GM19397 (cell line): ENCODE measurements around the gene PDE4A.
"Not testable (repeated sequence)": the region's sequence is repeated elsewhere in the genome, so short reads cannot be mapped to it uniquely, and the experiment has no call there.

ENCODE experiments used
- ATAC-seq: cut with Tn5 transposase; IDR thresholded peaks from one replicate; pipeline ENCODE4 v1.9.1; 2021; ENCODE audit warnings: mild to moderate bottlenecking, moderate library complexity; ENCODE audit not compliant: unreplicated experiment

PDE4A gene

DNA sequence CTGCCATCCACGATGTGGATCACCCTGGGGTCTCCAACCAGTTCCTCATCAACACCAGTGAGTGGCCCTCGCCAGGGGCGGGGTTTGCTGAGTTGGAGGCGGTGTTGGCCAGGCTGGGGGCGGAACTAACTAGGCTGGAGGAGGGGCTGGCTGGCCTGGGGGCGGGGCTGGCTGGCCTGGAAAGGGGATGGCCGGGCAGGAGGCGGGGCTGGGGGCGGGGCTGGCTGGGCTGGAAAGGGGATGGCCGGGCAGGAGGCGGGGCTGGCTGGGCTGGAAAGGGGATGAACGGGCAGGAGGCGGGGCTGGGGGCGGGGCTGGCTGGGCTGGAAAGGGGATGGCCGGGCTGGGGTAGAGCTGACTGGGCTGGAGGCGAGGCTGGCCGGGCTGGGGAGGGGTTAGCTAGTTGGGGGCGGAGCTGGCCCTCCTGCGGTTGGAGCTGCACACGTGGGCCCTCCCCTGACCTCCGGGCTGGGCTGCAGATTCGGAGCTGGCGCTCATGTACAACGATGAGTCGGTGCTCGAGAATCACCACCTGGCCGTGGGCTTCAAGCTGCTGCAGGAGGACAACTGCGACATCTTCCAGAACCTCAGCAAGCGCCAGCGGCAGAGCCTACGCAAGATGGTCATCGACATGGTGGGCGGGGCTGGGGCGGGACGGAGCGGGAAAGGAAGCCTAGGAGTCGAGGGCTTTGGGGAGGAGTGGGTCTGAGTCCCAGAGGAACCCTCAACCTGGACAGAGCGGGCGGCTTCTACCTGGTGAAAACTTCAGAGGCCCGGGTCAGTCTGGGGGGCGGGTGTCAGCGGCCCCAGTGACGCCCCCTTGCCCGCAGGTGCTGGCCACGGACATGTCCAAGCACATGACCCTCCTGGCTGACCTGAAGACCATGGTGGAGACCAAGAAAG lies 41.0 kb downstream of the PDE4A start:
- ATAC-seq, result peak; percentile 64

DNA sequence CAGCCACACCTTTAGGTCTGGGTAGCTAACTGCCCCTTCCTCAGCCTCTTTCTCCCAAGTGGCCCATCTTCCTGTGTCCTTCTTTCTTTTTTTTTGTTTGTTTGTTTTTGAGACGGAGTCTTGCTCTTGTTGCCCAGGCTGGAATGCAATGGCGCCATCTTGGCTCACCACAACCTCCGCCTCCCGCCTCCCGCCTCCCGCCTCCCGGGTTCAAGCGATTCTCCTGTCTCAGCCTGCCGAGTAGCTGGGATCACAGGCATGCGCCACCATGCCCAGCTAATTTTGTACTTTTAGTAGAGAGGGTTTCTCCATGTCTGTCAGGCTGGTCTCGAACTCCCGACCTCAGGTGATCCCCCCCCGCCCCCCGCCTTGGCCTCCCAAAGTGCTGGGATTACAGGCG lies 41.7 kb downstream of the PDE4A start:
- not testable (repeated sequence) for ATAC-seq

DNA sequence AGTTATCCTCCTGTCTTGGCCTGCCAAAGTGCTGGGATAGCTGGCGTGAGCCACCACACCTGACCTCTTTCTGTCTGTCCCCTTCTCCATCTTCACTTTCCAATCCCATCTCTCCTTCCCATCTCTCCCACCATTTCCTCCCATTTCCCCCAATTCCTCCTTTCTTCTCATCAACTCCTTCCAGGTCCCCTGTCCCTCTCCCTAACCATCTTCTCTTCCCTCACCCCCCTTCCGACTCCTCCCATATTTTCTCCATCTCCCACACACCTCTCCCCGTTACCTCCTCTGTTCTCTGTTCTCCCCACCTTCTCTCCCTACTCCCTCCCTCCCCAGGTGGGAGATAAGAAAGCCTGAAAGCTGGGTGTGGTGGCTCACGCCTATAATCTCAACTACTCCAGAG lies 42.2 kb downstream of the PDE4A start:
- no peak for ATAC-seq

DNA sequence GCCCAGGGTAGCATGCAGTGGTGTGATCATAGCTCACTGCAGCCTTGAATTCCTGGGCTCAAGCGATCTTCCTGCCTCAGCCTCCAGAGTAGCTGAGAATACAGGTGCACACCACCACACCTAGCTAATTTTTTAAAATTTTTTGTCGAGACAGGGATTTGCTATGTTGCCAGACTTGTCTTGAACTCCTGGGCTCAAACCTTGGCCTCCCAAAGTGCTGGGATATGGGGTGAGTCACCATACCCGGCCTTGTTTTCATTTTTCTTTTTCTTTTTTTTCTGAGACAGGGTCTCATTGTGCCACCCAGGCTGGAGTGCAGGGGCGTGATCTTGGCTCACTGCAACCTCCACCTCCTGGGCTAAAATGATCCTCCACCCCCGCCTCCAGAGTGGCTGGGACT lies 44.1 kb downstream of the PDE4A start:
- no peak for ATAC-seq

DNA sequence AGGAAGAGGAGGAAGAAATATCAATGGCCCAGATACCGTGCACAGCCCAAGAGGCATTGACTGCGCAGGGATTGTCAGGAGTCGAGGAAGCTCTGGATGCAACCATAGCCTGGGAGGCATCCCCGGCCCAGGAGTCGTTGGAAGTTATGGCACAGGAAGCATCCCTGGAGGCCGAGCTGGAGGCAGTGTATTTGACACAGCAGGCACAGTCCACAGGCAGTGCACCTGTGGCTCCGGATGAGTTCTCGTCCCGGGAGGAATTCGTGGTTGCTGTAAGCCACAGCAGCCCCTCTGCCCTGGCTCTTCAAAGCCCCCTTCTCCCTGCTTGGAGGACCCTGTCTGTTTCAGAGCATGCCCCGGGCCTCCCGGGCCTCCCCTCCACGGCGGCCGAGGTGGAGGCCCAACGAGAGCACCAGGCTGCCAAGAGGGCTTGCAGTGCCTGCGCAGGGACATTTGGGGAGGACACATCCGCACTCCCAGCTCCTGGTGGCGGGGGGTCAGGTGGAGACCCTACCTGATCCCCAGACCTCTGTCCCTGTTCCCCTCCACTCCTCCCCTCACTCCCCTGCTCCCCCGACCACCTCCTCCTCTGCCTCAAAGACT lies 46.9 kb downstream of the PDE4A start:
- no peak for ATAC-seq

DNA sequence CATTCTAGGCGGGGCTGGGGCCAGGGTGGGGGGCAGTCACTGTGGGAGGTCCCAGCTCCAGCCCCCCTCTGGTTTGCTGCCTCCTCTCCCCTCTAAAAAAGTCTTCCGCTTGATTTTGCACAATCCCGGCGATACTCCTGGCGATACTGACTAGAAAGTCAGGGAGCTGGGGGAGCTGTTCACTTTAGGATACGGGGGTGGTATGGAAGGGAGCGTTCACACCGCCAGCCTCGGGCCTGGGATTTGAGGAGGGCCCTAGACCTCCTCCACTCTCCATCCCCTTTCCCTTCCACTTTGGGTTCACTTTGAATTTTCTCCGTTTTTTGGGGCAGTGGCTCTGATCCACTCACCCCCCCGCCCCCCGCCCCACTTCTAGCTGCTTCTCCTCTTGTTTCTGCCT lies 47.8 kb downstream of the PDE4A start:
- ATAC-seq, result no peak

DNA sequence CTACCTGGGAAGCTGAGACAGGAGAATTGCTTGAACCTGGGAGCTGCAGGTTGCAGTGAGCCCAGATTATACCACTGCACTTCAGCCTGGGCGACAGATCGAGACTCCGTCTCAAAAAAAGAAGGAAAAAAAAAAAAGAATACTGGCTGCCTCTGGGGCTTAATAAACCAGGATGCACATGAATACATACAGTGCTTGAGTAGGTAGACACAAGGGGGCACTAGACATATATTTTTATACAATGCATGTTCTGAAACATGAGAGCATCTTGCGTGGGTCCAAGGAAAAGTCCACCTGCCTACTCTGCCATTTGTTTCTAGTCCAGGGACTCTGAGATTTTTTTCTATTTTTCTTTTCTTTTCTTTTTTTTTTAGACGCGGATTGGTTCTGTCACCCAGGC lies 51.6 kb downstream of the PDE4A start:
- no peak for ATAC-seq

DNA sequence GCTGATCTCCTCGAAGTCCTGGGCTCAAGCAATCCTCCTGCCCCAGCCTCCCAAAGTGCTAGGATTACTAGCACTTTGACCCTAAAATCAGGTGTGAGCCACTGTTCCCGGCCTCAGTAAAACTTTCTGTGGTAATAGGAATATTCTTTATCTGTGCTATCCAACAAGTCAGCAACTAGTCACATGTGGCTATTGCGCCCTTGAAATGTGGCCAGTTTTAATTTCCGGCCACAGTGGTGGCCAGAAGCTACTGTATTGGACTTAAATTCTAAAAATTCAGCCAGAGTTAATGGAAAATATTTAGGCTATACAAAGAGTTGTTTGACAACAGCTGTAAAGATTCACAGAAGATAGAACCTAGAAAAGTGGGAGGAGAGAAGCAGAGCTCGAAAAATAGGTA lies 52.9 kb downstream of the PDE4A start:
- no peak for ATAC-seq

DNA sequence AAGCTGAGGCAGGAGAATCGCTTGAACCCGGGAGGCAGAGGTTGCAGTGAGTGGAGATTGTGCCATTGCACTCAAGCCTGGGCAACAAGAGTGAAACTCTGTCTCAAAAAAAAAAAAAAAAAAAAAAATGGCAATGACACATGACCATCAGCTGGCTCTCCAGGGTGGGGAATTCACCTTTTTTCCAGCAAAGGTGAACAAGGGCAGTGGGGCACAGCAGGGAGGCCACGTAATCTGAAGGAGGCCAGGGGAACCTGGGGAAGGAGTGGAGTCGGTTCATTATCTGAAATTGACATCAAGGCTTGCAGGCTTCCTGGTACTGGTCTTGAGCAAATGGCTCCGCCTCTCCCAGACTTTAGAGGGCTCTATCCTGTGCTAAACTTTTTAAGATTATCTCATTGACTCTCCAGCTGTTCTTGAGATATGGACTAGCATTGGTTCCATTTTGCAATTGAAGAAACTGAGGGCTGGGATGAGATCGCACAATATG lies 54.7 kb downstream of the PDE4A start:
- ATAC-seq, result no peak

DNA sequence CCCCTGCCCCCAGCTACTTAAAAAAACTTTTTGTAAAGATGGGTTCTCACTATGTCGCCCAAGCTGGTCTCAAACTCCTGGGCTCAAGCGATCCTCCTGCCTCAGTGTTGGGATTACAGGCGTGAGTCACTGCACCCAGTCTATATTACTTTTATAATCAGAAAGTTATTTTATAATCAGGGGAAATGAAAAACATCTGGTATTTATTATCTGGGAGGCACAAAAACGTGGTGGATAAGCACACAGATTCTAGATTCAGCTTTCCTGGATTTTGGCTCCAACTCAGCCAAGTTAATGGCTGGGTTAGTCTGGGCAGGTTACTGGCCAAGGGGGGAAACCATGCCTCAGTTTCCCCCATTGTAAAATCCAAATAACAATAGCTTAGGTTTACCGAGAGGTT lies 58.1 kb downstream of the PDE4A start:
- no peak for ATAC-seq

DNA sequence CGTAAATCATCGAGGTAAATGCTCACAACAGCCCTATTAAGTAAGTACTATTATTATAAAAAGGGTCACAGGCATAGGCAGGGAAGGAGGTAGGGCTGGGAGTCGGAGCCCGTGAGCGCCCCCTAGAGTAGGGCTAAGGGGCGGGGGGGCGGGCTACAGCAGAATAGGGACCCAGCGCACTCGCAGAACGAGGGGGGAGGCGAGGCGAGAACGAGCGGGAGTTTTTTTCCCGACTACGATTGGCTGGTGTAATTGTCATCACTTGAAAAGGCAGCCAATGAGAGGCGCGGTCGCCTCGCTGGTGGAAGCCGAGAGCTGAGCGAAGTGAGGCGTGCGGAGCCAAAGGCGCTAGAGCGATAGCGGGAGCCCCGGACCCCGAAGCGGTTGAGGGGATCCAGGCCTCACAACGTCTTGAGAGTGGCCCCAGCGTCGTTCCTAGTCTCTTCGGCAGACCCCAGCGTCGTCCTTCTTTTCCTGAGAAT lies 58.6 kb downstream of the PDE4A start:
- no peak for ATAC-seq

DNA sequence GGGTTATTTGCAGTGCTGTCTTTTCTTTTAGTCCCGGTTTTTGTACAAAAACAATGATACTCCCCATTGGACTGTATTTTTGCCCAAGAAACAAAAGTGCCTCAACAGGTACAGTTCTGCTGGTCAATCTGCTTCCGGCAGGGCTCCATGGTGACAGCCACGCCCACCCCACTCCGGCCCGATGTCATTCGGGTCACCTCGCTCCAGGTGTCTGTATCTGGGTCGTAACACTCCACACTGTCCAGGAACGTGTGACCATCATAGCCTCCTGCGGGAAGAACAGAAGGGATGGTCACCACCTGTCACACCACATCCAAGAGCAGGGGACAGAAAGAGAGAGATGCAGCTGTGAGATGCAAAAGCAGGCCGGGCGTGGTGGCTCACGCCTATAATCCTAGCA lies 66.2 kb downstream of the PDE4A start:
- ATAC-seq, result no peak

DNA sequence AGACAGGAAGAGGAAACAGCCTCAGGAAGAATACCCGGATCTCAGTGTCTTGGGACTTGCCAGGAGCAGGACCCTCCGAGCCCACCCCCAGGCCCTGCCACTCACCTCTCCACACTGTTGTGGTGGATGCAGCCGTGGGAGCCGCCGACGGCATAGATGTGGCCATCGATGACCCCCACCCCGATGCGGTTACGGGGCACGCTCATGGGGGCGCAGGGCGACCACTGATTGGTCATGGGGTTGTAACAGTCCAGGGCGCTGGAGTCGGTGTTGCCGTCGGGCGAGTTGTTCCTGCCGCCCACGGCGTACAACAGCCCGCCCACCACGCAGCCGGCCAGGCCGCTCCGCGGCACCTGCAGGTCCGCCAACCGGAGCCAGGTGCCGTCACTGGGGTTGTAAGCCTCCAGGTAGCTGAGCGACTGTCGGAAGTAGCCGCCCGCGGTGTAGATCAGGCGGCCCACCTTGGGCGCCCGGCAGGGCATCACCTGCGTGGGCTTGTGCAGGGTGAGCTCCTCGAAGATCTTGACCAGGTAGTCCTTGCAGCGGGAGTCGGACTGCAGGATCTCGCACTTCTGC lies 71.2 kb downstream of the PDE4A start:
- no peak for ATAC-seq

DNA sequence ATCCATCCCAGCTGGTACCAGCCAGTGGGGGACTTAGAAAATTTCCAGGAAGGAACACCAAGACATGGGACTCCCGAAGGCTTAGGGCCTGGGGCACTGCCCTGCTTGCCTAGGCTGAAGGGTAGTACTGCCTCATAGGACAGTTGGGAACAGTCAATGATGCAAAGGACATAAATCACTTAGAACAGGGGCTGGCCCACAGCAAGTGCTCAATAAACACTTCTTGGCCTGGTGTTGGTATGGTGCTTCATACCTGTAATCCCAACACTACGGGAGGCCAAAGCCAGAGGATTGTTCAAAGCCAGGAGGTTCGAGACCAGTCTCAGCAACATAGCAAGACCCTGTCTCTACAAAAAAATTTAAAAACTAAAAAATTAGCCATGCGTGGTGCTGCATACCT lies 77.0 kb downstream of the PDE4A start:
- ATAC-seq, result no peak

DNA sequence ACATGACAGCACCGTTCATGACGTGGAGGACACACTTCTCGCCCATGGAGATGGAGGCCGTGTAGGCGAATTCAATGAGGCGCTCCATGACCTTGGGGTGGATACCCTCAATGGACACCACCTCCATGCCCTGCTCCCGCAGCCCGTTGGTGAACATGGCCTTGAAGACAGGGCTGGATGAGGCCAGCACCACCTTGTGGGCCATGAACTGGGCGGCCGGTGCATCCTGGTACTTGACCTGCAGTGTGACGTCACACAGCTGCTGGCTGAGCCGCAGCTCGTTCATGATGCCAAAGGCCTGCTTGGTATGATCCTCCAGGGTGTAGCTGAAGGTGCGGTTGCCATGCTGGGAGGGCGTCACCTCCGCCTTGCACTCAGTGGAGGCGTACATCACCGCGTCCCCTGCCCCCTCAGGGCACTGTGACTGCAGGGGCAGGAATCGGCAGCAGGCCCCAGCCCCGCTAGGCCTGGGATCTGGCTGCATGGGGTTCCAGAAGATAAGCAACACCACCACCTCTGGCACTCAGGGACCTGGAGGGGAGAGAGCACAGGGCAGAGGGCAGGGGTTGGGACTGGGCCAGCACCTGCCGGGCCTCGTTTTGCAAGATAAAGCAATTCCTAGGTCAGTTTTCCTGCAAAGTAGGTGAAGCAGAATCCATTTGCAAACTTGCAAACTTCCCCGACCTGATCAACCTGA lies 79.4 kb downstream of the PDE4A start:
- ATAC-seq, result no peak

DNA sequence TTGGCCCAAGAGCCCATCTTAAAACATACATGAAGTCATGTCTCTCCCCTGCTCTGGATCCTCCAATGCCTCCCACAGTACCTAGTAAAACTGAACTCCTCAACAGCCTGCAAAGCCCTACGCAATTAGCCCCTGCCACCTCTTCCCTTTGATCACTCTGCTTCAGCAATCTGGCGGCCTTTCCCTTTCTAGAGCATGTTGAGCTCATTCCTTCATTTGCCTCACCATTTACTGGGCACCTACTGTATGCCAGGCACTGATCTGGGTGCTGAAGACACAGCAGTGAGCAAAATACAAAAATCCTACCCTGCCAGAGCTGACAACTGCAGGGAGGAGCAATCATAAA lies 79.9 kb downstream of the PDE4A start:
- no peak for ATAC-seq

DNA sequence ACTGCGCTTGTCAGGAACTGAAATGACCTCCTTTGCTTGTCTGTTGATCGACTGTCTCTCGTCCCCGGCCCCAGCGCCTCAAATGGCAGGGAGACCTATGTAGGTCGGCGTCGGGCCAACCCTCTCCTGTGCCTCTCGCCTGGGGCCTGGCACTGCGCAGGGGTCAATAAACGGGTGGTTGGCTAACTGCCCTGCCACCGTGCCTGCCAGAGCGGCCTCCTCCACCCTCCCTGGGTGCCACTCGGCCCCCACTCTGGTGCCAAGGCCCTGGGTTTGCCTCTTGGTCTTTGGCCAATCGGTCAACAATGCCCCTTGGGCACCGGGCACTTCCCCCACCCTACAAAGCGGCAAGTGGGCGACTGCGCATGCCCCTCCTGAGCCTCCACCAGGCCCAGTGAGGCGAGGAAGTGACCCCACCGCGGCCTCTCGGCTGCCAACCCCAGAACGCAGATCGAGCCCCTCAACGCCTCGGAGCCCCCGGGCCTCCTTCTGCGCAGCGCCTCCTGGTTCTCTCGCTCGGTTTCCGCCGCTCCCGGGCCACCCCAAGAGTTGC lies 81.7 kb downstream of the PDE4A start:
- peak; percentile 39 for ATAC-seq

DNA sequence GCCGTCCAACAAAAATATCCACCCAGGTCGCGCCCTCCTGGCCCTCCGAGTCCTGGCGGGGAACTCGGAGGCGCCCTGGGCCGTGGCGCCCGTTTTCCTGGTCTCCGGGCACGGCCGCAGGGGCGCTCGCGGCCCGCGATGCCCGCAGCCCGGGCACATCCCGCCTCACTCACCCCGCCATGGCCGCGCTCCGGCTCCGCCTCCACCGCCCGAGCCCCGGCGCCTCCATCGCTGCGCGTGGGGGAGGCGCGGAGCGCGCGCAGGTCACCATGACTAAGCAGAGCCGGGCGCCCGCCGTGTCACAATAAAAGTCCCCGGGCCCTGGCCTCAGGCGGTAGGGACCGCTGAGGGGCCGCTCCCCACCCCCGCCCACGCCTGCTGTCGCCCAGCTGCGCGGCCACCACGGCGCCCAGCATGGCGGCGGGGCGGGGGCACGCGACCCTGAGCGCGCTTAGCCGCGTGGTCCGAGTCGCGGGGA lies 82.2 kb downstream of the PDE4A start:
- ATAC-seq, result peak; percentile 86

DNA sequence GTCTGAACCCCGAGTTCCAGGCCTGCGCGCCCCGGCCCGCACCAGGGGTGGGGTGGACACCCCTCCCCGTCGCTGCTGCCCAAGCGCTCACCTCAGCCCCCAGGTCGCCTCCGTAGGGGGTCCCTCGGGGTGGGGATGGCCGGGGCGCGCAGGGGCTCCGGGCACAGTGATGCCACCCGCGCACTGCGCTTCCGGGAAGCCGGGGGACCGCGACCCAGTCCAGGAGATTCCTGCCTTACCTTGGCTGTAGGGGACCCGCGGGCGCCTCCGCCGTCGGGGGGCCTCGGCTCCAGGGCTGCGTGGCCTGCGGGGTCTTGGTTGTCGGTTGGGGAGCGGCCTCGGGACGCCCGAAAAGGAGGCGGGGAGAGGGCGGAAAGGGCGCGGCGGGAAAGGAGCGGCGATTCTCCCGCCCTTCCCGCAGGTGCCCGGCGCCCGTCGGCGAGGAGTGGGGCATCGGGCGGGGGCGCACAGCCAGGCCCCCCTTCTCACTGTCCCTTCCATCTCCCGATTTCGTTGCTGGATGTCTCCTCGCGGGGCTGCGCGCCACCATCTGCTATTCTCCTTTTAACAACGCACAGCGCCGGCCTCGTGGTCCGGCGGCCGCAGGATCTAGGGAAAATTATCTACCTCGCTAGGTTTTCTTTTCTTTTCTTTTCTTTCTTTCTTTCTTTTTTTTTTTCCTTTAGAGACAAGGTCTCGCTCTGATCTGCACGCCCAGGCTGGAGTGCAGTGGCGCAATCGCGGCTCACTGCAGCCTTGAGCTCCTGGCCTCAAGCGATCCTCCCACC lies 82.9 kb downstream of the PDE4A start, which contains the start of gene KEAP1:
Gene KEAP1 (minus strand): TSS at position 355 of the 788 bp plus-strand sequence. CDS start 3,323 bp downstream, outside the sequence.
- ATAC-seq, result peak; percentile 37
